NCI-H1930 (cell line): ENCODE measurements around the gene NPR1.
"Not testable (repeated sequence)": the region's sequence is repeated elsewhere in the genome, so short reads cannot be mapped to it uniquely, and the experiment has no call there.

Source experiments
- DNase-seq, 2 experiments: peaks; one replicate each; lab custom pipeline; 2025; lab: John Stamatoyannopoulos, UW

NPR1 gene

DNA sequence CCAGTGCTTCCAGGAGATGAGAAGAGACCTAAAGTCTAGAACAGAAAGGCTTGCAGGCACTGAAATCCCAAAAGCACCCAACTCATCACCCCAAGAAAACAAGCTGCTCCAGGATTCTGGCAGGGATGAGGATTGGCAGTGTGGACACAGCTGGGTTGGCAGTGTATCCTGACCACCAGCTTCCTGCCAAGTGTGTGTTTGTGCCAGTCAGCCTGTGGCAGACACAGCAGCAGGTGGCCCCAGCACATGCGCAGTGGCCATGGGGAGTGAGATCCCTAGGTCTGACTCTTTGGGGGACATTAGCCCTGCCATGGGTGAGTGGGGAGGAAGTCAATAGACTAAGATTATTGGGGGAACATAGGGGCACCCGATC is 28.6 kb upstream of the NPR1 start:
- DNase-seq, result no peak

DNA sequence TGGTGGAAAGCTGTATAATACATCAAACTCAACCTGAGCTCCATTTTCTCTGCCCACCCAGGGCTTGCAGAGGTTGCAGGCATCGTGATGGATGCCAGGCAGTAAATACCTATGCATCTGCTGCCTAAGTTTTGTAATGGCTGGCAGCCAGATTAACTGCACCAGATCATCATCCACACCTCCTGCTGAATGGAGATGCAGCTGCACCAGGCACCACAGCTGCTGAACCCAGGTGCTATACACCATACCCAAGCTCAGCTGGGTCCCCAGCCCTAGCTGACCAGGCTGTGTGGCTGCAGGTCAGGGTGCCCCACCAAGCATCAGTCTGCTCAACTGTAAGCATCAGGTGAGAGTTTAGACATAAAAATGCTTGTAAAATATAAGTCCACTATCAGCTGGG is 26.7 kb upstream of the NPR1 start:
- no peak for DNase-seq

DNA sequence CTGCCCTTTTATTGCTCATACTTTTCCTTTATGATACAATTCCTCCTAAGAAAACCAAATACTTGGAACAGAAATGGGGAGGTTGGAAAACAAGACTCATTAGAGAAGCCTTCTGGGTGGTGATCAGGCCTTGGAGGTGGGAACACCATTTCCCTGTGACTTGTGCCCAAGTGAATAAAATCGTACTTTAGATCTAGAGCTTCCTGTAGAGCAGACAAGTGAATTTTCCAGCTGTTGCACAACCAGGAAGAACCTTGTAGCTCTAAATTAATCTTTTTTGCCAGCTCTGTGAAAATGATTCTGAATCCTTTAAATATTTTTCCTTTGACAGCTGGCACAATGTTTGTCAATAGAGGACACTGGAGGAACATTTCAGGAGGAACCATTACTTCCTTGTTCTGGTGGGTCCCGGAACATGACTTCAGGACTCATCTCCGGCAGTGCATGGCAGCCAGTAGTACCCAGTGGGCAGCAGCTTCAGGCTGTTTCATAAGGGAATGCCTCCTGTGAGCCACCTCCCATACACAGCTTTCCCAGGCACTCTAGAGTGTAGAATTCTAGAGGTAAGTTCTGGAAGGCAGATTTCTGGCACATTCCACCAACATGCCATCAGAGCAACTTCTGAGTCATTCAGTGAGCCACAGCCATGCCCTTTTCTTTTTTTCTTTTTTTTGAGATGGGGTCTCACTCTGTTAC is 25.5 kb upstream of the NPR1 start:
- DNase-seq, result no peak

DNA sequence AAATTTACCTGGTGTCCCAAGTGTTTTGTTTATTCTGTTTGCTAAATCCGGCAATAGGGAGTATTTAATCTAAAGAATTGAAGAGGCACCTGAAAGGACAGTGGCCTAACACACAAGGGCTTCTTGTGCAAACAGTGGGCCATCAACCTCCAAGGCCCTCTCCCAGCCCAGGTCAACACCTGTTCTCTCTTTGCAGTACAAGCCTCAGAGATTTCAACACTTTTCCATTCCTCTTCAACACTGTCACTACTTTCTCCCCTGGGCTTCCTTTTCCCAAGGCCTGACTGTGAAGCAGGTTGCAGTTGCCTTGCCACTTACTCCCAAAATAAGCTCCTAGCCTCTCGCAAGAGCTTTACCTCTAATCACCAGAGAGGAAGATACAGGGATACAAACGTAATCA is 23.2 kb upstream of the NPR1 start:
- DNase-seq, result no peak

DNA sequence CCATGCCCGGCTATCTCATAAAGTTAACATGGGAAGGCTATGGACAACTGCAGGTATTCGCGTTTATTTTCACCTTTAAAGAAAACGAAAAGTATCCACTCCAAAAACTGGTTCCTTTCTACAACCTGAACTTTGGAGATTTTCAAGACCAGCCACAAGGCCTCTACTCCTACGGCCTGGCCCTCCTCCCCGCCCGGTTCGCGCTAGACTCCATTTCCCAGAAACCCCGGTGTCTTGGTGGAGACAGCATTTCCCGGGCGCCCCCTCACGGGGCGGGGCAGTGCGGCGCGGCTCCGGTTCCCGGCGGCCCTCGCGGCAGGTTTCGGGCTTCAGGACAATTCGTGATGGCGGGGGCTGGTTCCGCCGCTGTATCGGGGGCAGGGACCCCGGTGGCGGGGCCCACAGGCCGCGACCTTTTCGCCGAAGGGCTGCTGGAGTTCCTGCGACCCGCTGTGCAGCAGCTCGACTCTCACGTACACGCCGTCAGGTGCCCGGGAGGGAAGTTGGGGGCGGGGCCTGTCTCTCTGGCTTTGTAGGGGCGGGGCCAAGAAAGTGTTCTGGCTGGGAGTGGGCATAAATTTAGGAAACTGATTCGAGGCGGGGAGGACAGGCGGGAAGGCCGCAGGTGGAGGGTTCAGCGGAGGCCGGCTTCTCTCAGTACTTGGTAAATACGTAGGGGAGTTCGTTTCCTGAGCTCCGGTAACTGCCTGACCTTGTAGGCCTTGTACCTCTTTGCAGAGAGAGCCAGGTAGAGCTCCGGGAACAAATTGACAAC is 19.9 kb upstream of the NPR1 start, which contains the start of gene SNAPIN:
Gene SNAPIN (plus strand): TSS at position 304 of the 775 bp plus-strand sequence. CDS start 41 bp downstream, at position 345.
- DNase-seq, result peak; percentile 84 to 85

DNA sequence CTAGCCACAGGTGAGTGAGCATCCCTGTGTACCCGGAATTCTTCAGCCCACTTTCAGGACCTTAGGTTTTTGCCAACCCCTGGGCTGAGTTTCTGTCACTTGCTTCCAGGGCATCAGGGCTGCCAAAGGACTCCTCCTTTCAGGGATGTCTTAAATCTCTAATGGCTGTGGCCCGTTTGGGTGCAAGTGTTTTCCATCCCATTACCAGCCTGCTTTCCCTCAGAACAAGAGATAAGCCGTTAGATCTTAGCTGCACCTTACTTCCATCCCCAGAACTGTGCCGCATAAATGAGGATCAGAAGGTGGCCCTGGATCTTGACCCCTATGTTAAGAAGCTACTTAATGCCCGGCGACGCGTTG is 19.3 kb upstream of the NPR1 start:
- DNase-seq, result no peak

DNA sequence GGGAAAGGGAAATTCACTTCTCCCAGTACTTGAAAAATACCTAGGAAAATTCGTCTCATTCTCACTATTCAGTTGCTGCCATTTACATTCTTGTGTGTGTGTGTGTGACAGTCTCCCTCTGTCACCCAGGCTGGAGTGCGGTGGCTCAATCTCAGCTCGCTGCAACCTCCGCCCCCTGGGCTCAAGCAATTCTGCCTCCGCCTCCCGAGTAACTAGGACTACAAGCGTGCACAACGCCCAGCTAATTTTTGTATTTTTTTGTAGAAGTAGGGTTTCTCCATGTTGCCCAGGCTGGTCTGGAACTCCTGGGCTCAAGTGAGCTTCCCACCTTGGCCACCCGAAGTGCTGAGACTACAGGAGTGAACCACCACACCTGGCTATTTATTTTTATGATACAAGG is 18.8 kb upstream of the NPR1 start:
- no peak for DNase-seq

DNA sequence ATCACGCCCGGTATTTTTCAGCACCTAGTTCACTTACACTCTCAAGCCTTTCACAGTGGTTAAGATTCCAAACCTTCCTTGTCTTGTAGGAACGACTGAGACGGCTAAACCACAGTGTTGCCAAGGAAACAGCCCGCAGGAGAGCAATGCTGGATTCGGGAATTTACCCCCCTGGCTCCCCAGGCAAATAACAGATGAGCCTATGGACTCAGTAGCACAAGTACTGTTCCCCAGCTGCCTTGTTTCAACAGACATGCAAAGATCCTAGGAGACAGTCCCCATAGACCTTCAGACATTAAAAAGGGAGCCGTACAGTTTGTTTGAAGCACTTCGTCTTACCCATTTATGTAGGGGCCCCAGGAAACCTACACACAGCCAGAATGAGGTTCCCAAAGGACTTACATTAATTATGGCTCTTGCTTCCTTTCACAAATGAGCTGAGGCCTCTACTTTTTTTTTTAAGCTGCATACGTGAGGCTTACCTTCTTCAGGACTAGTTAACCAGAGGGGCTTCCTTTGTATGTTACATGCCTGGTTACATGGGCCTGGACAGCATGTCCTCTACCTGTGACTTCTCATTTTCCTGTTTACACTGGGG is 17.3 kb upstream of the NPR1 start:
- DNase-seq, result no peak

DNA sequence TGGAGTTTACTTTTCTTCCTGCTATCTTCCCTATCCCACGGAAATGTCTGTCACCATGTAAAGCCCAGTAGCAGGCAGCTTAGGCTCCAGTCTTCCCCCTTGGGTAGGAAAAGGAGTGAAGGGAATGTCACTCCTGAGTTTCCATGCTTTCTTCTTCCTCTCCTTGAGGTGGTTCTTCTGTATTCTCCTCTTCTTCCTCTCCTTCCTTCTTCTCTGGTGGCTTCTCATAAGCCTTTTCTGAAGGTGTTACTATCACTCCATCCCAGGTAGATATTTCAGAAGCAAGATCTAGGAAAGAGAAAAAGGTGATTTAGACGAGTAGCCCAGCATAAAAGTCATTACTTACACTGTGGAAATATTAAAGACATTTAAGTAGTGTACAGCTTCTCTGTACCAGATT is 16.2 kb upstream of the NPR1 start:
- DNase-seq, result no peak

DNA sequence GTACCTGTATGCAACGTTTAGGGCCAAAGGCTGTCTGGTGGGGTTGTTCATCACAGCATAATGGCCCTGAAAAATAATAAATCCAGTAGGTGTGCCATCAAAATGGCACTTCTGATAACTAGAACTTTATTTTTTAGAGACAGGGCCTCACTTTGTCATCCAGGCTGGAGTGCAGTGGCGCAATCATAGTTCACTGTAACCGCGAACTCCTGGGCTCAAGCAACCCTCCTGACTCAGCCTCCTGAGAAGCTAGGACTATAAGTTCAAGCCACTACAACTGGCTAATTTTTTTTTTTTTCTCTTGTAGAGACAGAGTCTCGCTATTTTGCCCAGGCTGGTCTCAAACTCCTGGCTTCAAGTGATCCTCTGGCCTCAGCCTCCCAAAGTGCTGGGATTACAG is 15.3 kb upstream of the NPR1 start:
- DNase-seq, result no peak

DNA sequence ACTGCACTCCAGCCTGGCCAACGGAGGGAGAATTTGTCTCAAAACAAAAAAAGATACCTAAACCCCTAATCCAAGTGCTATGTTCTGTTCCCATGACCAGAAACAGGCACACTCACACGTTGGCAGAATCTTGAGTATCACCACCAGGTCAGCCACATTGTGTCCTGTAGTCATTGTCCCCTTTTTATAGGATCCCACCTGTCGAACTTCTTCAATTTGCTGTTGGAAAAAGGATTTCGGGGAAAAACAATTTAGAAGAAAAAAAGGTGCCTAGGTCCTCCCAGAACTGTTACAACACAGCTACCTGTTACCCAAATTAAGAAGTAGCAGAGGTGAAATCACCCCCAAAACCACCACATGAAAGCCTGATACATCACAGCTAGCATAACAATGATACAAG is 11.0 kb upstream of the NPR1 start:
- no peak for DNase-seq

DNA sequence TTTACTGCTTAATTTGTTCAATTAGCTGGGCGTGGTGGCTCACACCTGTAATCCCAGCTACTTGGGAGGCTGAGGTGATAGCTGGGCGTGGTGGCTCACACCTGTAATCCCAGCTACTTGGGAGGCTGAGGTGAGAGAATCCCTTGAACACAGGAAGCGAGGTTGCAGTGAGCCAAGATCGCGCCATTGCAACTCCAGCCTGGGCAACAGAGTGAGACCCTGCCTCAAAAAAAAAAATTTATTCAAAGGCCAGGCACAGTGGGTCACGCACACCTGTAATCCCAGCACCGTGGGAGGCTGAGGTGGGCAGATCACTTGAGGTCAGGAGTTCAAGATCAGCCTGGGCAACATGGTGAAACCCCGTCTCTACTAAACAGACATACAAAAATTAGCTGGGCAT is 9.8 kb upstream of the NPR1 start:
- not testable (repeated sequence) for DNase-seq

DNA sequence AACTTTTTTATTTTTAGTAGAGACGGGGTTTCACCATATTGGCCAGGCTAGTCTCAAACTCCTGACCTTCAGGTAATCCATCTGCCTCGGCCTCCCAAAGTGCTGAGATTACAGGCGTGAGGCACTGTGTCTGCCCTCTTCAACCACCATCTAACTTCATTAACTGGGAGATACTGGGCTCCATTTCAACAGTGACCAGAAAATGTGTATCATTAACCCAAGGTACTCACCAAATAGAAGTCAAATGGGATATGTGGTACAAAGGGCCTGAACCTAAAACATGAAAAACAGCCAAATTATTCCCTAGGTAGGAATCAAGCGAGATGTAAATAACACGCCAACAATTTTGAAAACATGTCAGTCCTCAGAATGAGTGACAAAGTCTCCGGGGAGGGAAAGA is 8.9 kb upstream of the NPR1 start:
- DNase-seq, result no peak

DNA sequence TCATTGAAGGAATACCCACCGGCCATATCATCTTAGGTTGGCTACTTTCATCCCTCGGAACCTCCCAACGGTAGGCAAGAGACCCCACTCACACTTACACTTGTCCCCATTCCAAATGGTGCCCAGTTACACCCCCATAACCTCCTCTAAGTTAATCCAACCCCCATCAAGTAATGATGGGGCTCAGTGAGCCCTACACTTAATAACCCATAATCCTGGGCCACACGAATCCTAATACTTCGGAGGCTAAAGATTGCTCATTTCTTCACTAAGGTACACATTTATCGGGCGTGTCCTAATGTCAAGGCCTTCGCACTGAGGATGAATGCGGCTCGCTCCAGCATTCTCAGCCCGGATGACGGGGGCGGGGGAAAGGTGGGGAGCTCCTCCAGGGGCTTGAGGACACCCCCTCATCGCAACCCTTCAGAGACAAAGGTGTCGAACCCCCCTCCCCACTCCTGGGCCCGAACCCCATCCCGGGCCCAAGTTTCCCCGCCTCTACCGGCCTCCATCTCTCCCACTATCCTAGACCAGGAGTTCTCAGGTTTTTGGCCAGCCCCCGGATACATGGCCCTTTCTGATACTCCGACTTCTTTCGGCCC is 8.1 kb upstream of the NPR1 start:
- no peak for DNase-seq

DNA sequence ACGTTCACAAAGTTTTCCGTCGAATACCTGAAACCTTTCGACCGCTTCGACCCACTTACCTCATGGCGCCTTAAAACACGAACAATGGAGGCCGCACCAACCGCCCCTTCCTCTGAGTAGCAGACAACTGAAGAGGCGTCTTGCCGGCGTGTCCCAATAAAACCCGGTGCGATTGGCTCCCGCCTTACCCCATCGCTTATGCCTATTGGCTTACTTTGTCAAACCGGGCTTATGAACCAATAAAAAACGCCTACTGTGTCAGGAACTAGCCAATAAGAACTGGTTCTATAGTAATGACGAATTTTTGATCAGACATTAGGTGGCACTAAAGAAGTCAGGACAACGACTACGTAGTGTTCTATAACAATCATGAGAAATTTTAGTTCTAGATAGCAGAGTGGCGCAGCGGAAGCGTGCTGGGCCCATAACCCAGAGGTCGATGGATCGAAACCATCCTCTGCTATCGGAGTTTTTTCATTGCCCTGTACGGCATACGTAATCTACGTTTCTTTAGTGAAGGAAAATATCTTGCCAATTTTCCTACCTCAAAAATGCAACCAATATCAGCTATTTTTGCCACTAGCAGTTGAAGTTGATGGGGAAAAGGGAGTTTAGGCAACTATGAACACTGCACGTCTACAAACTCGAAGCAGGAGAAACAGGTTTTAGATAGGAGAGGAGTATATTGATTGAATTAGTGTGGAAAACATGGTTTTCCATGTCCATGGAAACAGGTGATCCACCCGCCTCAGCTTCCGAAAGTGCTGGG is 7.4 kb upstream of the NPR1 start, which contains the start of gene ILF2:
Gene ILF2 (minus strand): TSS at position 135 of the 769 bp plus-strand sequence. CDS start 71 bp downstream, at position 64.
- DNase-seq, result peak; percentile 96 to 98

DNA sequence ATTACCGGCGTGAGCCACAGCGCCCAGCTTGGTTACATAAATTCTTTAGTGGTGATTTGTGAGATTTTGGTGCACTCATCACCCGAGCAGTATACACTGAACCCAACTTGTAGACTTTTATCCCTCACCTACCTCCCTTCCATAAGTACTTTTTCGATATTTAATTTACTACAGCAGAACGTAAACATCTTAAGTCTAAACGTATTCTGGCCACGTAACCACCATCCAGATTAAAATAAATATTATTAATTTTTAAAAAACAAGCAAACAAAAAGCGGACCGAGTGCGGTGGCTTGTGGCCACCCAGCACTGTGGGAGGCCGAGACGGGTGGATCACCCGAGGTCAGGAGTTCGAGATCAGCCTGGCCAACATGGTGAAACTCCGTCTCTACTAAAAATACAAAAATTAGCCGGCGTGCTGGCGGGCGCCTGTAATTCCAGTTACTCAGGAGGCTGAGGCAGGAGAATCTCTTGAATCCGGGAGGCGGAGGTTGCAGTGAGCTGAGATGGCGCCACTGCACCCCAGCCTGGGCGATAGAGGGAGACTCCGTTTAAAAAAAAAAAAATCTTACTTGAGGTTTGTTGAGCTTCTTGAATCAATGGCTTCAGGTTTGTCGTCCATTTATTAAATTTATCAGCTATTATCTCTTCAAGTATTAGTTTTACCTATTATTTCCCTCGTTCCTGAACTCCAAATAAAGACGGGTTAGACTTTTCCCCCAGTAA is 6.7 kb upstream of the NPR1 start:
- DNase-seq, result not testable (repeated sequence)

DNA sequence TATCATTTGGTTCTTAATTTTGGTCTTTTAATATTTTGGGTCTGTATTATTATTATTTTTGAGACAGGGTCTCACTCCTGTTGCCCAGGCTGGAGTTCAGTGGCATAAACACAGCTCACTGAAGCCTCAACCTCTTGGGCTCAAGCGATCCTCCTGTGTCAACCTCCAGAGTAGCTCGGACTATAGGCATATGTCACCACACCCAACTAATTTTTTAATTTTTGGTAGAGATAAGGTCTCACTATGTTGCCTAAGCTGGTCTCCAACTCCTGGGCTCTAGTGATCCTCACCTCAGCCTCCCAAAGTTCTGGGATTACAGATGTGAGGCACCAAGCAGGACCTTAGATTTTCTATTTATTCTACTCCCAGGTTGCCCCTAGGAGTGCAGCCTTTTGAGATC is 5.0 kb upstream of the NPR1 start:
- no peak for DNase-seq

DNA sequence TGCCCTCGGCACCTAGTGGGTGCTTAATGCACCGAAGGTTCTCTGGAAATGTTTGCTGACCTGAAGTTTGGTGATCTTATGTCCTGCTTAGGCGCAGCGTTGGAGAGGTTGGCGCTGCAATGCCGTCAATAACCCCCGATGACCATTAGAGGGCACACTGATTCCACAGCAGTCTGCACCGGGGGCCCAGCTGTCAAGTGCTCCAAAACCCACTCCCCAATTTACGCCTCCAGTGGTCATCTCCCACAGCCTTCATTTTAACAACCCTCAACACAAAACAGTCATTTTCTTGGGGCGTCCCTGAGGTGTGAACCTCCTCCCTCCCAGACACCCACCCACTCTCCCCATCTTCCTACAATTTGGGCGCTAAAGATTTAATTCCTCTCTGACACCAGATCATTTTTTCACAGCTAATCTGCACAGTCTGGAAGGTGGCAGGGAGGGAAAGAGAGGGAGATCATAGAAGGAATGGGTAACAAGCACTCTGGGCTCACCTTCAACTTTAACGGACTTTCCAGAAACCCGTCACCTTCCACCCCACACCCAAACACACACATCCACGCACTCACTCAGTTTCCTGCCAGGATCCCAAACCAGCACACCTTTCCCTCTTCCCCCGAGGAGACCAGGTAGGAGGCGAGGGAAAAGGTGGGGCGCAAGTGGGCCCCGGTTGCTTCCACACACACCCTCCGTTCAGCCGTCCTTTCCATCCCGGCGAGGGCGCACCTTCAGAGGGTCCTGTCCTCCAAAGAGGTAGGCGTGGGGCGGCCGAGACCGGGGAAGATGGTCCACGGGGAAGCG is 570 bp upstream of the NPR1 start:
- peak in 1 of 2 experiments; percentile 53 for DNase-seq

DNA sequence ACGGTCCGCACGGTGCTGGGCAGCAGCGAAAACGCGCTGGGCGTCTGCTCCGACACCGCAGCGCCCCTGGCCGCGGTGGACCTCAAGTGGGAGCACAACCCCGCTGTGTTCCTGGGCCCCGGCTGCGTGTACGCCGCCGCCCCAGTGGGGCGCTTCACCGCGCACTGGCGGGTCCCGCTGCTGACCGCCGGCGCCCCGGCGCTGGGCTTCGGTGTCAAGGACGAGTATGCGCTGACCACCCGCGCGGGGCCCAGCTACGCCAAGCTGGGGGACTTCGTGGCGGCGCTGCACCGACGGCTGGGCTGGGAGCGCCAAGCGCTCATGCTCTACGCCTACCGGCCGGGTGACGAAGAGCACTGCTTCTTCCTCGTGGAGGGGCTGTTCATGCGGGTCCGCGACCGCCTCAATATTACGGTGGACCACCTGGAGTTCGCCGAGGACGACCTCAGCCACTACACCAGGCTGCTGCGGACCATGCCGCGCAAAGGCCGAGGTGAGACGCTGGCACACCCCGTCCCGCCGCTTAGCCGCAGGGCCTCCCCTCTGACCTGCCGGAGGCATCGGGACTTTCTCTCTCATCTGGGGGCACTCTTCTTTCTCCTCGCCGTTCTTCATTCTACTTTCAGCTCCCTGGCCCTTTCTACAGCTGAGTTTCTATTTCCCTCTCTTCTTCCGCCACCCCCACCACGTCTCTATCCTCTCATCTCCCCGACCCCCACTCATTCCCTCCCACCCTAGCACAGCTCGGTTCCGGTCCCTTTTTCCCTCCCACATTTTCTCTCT is 1.0 kb downstream of the NPR1 start:
- DNase-seq, result no peak

DNA sequence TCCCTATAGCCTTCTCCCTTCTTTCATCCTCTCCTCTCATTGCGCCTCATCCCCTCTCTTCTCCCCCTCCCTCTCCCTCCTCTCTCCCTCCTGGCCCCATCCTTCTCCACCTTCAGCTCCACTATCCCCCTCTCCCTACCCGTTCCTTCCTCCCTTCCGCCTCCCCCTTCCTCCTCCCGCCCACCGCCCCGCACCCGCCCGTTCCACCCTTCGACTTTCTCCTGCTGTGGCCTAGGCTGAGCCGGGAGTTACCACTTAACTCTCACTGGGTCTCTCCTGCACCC is 1.6 kb downstream of the NPR1 start:
- DNase-seq, result no peak
